Neural cell (in vitro differentiated cells): ENCODE data around the gene GRK3. TPM values are rescaled to one million over a fixed set of nuclear protein-coding genes. Genes with fewer than 3 reads are reported as not detected.
"Not testable (repeated sequence)": the region's sequence is repeated elsewhere in the genome, so short reads cannot be mapped to it uniquely, and the experiment has no call there.

Source experiments
- H2AFZ ChIP-seq: fragments of 200-600, 300-800 bp; sonication (generic), shearing (Covaris generic); 2 replicates; pipeline ENCODE4 v1.6.0; 2014; ENCODE audit warnings: low read depth, mild to moderate bottlenecking, antibody characterized with exemption, low read length, moderate library complexity
- H3F3A ChIP-seq: fragments of 200-600 bp; shearing (Covaris generic); 2 replicates; pipeline ENCODE4 v1.6.1; 2016; ENCODE audit warnings: mild to moderate bottlenecking, moderate library complexity, mixed read lengths, antibody characterized with exemption, low read length; ENCODE audit not compliant: insufficient read depth, poor library complexity, severe bottlenecking
- H3K27ac ChIP-seq: fragments of 200-600, 300-800 bp; sonication (generic), shearing (Covaris generic); 2 replicates; pipeline ENCODE4 v1.5.1; 2014; ENCODE audit warnings: mild to moderate bottlenecking, low read length, moderate library complexity
- H3K27me3 ChIP-seq: fragments of 300-800, 200-600 bp; sonication (generic), shearing (Covaris generic); 2 replicates; pipeline ENCODE4 v1.6.0; 2014; ENCODE audit warnings: mild to moderate bottlenecking, low read depth, low read length, moderate library complexity; ENCODE audit not compliant: insufficient read depth
- H3K36me3 ChIP-seq: fragments of 300-800, 200-600 bp; sonication (generic), shearing (Covaris generic); 2 replicates; pipeline ENCODE4 v1.5.1; 2014; ENCODE audit warnings: mild to moderate bottlenecking, antibody characterized with exemption, low read length, moderate library complexity; ENCODE audit not compliant: insufficient read depth
- H3K4me2 ChIP-seq: fragments of 300-800, 200-600 bp; sonication (generic), shearing (Covaris generic); 2 replicates; pipeline ENCODE4 v1.6.0; 2014; ENCODE audit warnings: mild to moderate bottlenecking, low read length
- H3K4me3 ChIP-seq: fragments of 300-800, 200-600 bp; sonication (generic), shearing (Covaris generic); 2 replicates; pipeline ENCODE4 v1.5.1; 2014; ENCODE audit warnings: mild to moderate bottlenecking, low read length, moderate library complexity
- H3K79me2 ChIP-seq: fragments of 200-600 bp; shearing (Covaris generic); replicated peaks from 2 replicates; pipeline ENCODE4 v1.6.0; 2014; ENCODE audit warnings: mild to moderate bottlenecking, low read length, moderate library complexity; ENCODE audit not compliant: insufficient read depth
- H3K9ac ChIP-seq: fragments of 300-800, 200-600 bp; sonication (generic), shearing (Covaris generic); 2 replicates; pipeline ENCODE4 v1.6.1; 2016; ENCODE audit warnings: mild to moderate bottlenecking, low read length, mixed read lengths
- H3K9me2 ChIP-seq: fragments of 200-600 bp; shearing (Covaris generic); 2 replicates; pipeline ENCODE4 v1.6.1; 2016; ENCODE audit warnings: mild to moderate bottlenecking, low read length, mixed read lengths; ENCODE audit not compliant: insufficient read depth
- H3K9me3 ChIP-seq: fragments of 200-600, 300-800 bp; sonication (generic), shearing (Covaris generic); 2 replicates; pipeline ENCODE4 v1.6.1; 2016; ENCODE audit warnings: mild to moderate bottlenecking, mixed run types, low read length, moderate library complexity, mixed read lengths
- H4K20me1 ChIP-seq: fragments of 200-600 bp; shearing (Covaris generic); 2 replicates; pipeline ENCODE4 v1.6.1; 2016; ENCODE audit warnings: mild to moderate bottlenecking, mixed run types; ENCODE audit not compliant: insufficient read depth
- CTCF ChIP-seq: fragments of 450-650 bp; IDR thresholded peaks from 2 replicates; pipeline ENCODE4 v1.5.1; 2014; ENCODE audit warnings: antibody characterized with exemption, mild to moderate bottlenecking, moderate library complexity; ENCODE audit not compliant: poor library complexity, severe bottlenecking
- EP300 ChIP-seq: fragments of 450-650 bp; conservative IDR thresholded peaks from 2 replicates; pipeline ENCODE4 v1.6.1; 2014; ENCODE audit warnings: antibody characterized with exemption, mild to moderate bottlenecking, moderate library complexity; ENCODE audit not compliant: poor library complexity, severe bottlenecking
- EZH2 ChIP-seq: fragments of 200-600, 300-800 bp; shearing (Covaris generic), sonication (generic); IDR thresholded peaks from 2 replicates; pipeline ENCODE4 v1.6.1; 2014; ENCODE audit warnings: antibody characterized with exemption, low read length, borderline replicate concordance, mild to moderate bottlenecking; ENCODE audit not compliant: insufficient read depth, poor library complexity, severe bottlenecking
- MXI1 ChIP-seq: fragments of 450-650 bp; conservative IDR thresholded peaks from 2 replicates; pipeline ENCODE4 v1.6.1; 2014; ENCODE audit warnings: antibody characterized with exemption, mild to moderate bottlenecking; ENCODE audit not compliant: poor library complexity, severe bottlenecking
- POLR2AphosphoS5 ChIP-seq: IDR thresholded peaks from 2 replicates; pipeline ENCODE4 v1.6.1; 2012
- RAD21 ChIP-seq: fragments of 450-650 bp; conservative IDR thresholded peaks from 2 replicates; pipeline ENCODE4 v1.6.1; 2014; ENCODE audit warnings: antibody characterized with exemption, mild to moderate bottlenecking, moderate library complexity
- SMC3 ChIP-seq: fragments of 450-650 bp; conservative IDR thresholded peaks from 2 replicates; pipeline ENCODE4 v1.6.1; 2014; ENCODE audit warnings: antibody characterized with exemption, mild to moderate bottlenecking, moderate library complexity; ENCODE audit not compliant: poor library complexity
- TAF1 ChIP-seq: IDR thresholded peaks from 2 replicates; pipeline ENCODE4 v1.6.1; 2012; ENCODE audit warnings: low read depth
- polyA plus RNA-seq: library from polyadenylated mRNA; depleted of rRNA; stranded (reverse); fragments of >200 nt; gene quantifications from 2 replicates; pipeline ENCODE4 v1.2.3, GENCODE V29; 2014
- TF ChIP-seq, protein P1 (sequence below): IDR thresholded peaks from 2 replicates; pipeline ENCODE4 v1.6.1; 2012; ENCODE audit warnings: borderline replicate concordance

GRK3 gene
- polyA plus RNA-seq, 1 donor from 2014 or later: 9.8 TPM

- Histone ChIP-seq H3K9me2 (no peaks in the 10 kb centered on the region), H3K9me3 (no peaks in the 10 kb centered on the region), H3K27me3 (no peaks in the 10 kb centered on the region), H2AFZ (no peak overlapping the region), H3K4me3 (no peak overlapping the region), H4K20me1 (no peaks in the 10 kb centered on the region), H3K36me3 (no peaks in the 10 kb centered on the region), H3K27ac (no peak overlapping the region), H3K4me2 (no peak overlapping the region), H3K79me2 (no peaks in the 10 kb centered on the region), H3K9ac (no peak overlapping the region), H3F3A (no peaks in the 10 kb centered on the region)
- TF ChIP-seq, protein P1, sequence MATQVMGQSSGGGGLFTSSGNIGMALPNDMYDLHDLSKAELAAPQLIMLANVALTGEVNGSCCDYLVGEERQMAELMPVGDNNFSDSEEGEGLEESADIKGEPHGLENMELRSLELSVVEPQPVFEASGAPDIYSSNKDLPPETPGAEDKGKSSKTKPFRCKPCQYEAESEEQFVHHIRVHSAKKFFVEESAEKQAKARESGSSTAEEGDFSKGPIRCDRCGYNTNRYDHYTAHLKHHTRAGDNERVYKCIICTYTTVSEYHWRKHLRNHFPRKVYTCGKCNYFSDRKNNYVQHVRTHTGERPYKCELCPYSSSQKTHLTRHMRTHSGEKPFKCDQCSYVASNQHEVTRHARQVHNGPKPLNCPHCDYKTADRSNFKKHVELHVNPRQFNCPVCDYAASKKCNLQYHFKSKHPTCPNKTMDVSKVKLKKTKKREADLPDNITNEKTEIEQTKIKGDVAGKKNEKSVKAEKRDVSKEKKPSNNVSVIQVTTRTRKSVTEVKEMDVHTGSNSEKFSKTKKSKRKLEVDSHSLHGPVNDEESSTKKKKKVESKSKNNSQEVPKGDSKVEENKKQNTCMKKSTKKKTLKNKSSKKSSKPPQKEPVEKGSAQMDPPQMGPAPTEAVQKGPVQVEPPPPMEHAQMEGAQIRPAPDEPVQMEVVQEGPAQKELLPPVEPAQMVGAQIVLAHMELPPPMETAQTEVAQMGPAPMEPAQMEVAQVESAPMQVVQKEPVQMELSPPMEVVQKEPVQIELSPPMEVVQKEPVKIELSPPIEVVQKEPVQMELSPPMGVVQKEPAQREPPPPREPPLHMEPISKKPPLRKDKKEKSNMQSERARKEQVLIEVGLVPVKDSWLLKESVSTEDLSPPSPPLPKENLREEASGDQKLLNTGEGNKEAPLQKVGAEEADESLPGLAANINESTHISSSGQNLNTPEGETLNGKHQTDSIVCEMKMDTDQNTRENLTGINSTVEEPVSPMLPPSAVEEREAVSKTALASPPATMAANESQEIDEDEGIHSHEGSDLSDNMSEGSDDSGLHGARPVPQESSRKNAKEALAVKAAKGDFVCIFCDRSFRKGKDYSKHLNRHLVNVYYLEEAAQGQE: no peak
- no peak for TF ChIP-seq MXI1
- TF ChIP-seq RAD21: no peak
- no peak for TF ChIP-seq EP300
- TF ChIP-seq SMC3: no peak
- TF ChIP-seq EZH2: no peak
- no peak for TF ChIP-seq TAF1
- no peak for TF ChIP-seq POLR2AphosphoS5
- TF ChIP-seq CTCF: no peak
Measured at GRCh38 chr22:25582946-25583345, 18.5 kb downstream of the GRK3 start.

DNA sequence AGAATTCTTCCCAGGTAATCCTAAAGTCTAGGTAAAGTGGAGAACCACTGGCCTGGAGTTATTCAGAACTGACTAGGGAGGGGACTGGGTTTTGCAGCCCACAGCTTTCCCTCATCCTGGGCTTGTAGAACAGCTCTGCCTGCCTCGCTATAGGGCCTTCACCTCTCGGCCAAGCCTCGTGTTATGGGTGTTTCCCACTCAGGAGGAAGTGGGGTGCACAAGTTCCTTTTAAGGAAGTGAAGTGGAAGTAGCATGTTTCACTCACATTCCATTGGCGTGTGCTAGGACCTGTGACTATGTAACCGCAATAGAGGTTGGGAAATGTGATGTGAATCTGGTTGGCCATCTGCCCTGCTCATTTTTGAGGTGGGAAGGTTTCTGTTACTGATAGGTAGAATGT is 20.5 kb downstream of the GRK3 start:
- not testable (repeated sequence) for H3K79me2 ChIP-seq

GRCh38 chr22:25589664-25590063 is 25.2 kb downstream of the GRK3 start:
- not testable (repeated sequence) for H3K79me2 ChIP-seq

More for the DNA sequence above, 20.5 kb downstream of the GRK3 start:
- H3K27ac ChIP-seq, H3K4me2 ChIP-seq, H2AFZ ChIP-seq, H3K9me2 ChIP-seq, H3K4me3 ChIP-seq, H3K9me3 ChIP-seq, H3F3A ChIP-seq, H3K36me3 ChIP-seq, H3K27me3 ChIP-seq, H4K20me1 ChIP-seq, H3K9ac ChIP-seq: not testable (repeated sequence)

DNA sequence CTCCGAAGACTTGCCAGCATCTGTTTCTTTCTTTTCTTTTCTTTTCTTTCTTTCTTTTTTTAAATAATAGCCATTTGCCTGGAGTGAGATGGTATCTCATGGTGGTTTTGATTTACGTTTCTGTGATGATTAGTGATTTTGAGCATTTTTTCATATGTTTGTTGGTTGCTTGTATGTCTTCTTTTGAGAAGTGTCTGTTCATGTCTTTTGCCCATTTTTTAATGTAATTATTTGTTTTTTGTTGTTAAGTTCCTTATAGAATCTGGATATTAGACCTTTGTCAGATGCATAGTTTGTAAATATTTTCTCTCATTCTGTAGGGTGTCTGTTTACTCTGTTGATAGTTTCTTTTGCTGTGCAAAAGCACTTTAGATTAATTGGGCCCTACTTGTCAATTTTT is 28.8 kb downstream of the GRK3 start:
- not testable (repeated sequence) for H3K27me3 ChIP-seq, H3K4me3 ChIP-seq, H3K9ac ChIP-seq, H3K9me3 ChIP-seq, H3K4me2 ChIP-seq, H3K79me2 ChIP-seq, H2AFZ ChIP-seq, H3F3A ChIP-seq, H4K20me1 ChIP-seq, H3K9me2 ChIP-seq, H3K27ac ChIP-seq, H3K36me3 ChIP-seq

More at GRCh38 chr22:25589664-25590063, 25.2 kb downstream of the GRK3 start:
- H4K20me1 ChIP-seq, H3K9me3 ChIP-seq, H3F3A ChIP-seq, H3K4me3 ChIP-seq, H3K4me2 ChIP-seq, H3K9ac ChIP-seq, H2AFZ ChIP-seq, H3K27me3 ChIP-seq, H3K27ac ChIP-seq, H3K36me3 ChIP-seq, H3K9me2 ChIP-seq: not testable (repeated sequence)
